DOHH2 (cell line): ENCODE results near the gene PRPF40A.

ENCODE experiments used
- EZH2phosphoT487 ChIP-seq: fragments of 200-600 bp; sonication (generic); IDR thresholded peaks from 2 replicates; pipeline ENCODE4 v1.6.1; 2017; ENCODE audit warnings: borderline replicate concordance, mild to moderate bottlenecking, antibody characterized with exemption, low read length, moderate library complexity, mixed read lengths
- TF ChIP-seq, protein P1 (sequence below): fragments of 200-600 bp; sonication (generic); IDR thresholded peaks from one replicate; pipeline ENCODE4 v1.5.1; 2014; ENCODE audit warnings: antibody characterized with exemption, mild to moderate bottlenecking, low read depth, low read length; ENCODE audit not compliant: poor library complexity, severe bottlenecking

DNA sequence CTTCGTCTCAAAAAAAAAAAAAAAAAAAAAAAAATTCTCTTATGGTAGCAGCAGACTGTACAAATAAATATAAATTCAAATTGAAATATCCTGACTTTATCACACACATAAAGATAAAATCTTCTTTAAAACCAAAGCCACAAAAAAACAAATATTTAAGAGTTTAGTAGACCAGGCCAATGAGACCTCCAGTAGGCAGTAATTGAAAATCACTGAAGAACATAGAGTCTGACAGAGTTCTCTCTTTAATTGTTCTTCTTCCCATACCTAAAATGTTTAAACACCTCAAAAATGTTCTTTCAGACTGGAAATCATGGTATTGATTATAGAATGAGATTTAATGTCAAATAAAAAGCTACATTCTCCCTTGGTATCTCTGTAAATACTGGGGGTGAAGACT is 20.8 kb downstream of the PRPF40A start:
- TF ChIP-seq, protein P1, sequence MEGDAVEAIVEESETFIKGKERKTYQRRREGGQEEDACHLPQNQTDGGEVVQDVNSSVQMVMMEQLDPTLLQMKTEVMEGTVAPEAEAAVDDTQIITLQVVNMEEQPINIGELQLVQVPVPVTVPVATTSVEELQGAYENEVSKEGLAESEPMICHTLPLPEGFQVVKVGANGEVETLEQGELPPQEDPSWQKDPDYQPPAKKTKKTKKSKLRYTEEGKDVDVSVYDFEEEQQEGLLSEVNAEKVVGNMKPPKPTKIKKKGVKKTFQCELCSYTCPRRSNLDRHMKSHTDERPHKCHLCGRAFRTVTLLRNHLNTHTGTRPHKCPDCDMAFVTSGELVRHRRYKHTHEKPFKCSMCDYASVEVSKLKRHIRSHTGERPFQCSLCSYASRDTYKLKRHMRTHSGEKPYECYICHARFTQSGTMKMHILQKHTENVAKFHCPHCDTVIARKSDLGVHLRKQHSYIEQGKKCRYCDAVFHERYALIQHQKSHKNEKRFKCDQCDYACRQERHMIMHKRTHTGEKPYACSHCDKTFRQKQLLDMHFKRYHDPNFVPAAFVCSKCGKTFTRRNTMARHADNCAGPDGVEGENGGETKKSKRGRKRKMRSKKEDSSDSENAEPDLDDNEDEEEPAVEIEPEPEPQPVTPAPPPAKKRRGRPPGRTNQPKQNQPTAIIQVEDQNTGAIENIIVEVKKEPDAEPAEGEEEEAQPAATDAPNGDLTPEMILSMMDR, result no peak
- no peak for TF ChIP-seq EZH2phosphoT487
